Measurements from ENCODE around the gene PAX4. TPM values are rescaled to one million over a fixed set of nuclear protein-coding genes. Genes with fewer than 3 reads are reported as not detected.

PAX4 gene
- polyA plus RNA-seq, 1 donor from 2014 or later, result not detected

- Mint-ChIP-seq H3K9me3 (peaks cover 0 to 2% (median 0%) of the 10 kb centered on the region in 3 donors), H3K36me3 (no peaks in the 10 kb centered on the region), H3K4me3 (no peak overlapping the region), H3K4me1 (peaks cover 17 to 18% (median 18%) of the 10 kb centered on the region in 3 donors), H3K27me3 (no peaks in the 10 kb centered on the region), H3K27ac (no peak overlapping the region)
These were observed 31.0 kb upstream of the PAX4 start for GRCh38 chr7:127648986-127649385.

GRCh38 chr7:127647636-127648035 is 29.7 kb upstream of the PAX4 start:
- peaks cover 0 to 2% (median 0%) of the 10 kb centered on the region in 3 donors for H3K9me3 Mint-ChIP-seq
- H3K27me3 Mint-ChIP-seq, result no peaks in the 10 kb centered on the region
- H3K4me3 Mint-ChIP-seq, result peak overlapping the region in 1 of 4 donors; percentile 14
- no peaks in the 10 kb centered on the region for H3K36me3 Mint-ChIP-seq
- H3K4me1 Mint-ChIP-seq, result peaks cover 5 to 8% (median 7%) of the 10 kb centered on the region in 3 donors
- peak overlapping the region in 1 of 3 donors; percentile 3 for H3K27ac Mint-ChIP-seq

DNA sequence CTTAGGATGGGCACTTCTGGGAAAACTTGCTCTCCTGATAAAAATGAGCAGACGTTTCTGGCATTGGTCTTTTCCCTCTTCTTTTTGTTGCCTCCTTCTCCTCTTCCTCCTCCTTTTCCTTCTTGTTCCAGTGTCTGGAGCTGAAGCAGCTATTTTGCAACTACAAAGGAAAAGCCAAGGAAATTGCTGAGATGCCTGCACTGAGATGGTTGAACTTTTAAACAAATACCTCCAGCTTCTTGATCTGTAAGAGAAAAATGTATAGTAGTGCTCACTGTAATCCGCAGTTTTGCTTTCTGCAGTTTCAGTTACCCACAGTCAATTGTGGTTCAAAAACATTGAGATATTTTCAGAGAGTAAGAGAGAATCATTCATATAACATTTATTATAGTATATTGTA is 26.5 kb upstream of the PAX4 start:
- Mint-ChIP-seq H3K36me3 (no peaks in the 10 kb centered on the region), H3K4me1 (no peaks in the 10 kb centered on the region), H3K27me3 (peaks cover 8% of the 10 kb centered on the region), H3K4me3 (no peak overlapping the region), H3K27ac (no peak overlapping the region), H3K9me3 (peaks cover 0 to 2% (median 0%) of the 10 kb centered on the region in 3 donors)

- no peaks in the 10 kb centered on the region for H3K4me1 Mint-ChIP-seq
- no peak overlapping the region for H3K4me3 Mint-ChIP-seq
- no peak overlapping the region for H3K27ac Mint-ChIP-seq
- H3K36me3 Mint-ChIP-seq, result peaks cover 3% of the 10 kb centered on the region
- peaks cover 0 to 3% (median 1%) of the 10 kb centered on the region in 3 donors for H3K9me3 Mint-ChIP-seq
- H3K27me3 Mint-ChIP-seq, result peaks cover 38% of the 10 kb centered on the region
These were observed 20.3 kb upstream of the PAX4 start for GRCh38 chr7:127638197-127638596.

- H3K27ac Mint-ChIP-seq, result no peak overlapping the region
- peaks cover 0 to 3% (median 0%) of the 10 kb centered on the region in 3 donors for H3K4me1 Mint-ChIP-seq
- H3K9me3 Mint-ChIP-seq, result peaks cover 0 to 3% (median 1%) of the 10 kb centered on the region in 3 donors
These were observed 17.8 kb upstream of the PAX4 start for GRCh38 chr7:127635659-127636285.

GRCh38 chr7:127632276-127632910 is 14.5 kb upstream of the PAX4 start:
- H3K27me3 Mint-ChIP-seq, result peaks cover 26% of the 10 kb centered on the region
- H3K4me3 Mint-ChIP-seq, result no peak overlapping the region
- H3K36me3 Mint-ChIP-seq, result peaks cover 5% of the 10 kb centered on the region
- peaks cover 0 to 4% (median 0%) of the 10 kb centered on the region in 3 donors for H3K4me1 Mint-ChIP-seq
- H3K27ac Mint-ChIP-seq, result no peak overlapping the region
- H3K9me3 Mint-ChIP-seq, result peaks cover 0 to 3% (median 1%) of the 10 kb centered on the region in 3 donors

More at GRCh38 chr7:127635659-127636285, 17.8 kb upstream of the PAX4 start:
- Mint-ChIP-seq H3K27me3 (peaks cover 44% of the 10 kb centered on the region), H3K4me3 (no peak overlapping the region), H3K36me3 (peaks cover 5% of the 10 kb centered on the region)

GRCh38 chr7:127629268-127629854 is 11.4 kb upstream of the PAX4 start:
- Mint-ChIP-seq H3K27ac (no peak overlapping the region), H3K9me3 (peaks cover 0 to 3% (median 1%) of the 10 kb centered on the region in 3 donors), H3K36me3 (peaks cover 2% of the 10 kb centered on the region), H3K4me1 (peaks cover 0 to 4% (median 0%) of the 10 kb centered on the region in 3 donors), H3K27me3 (peaks cover 20% of the 10 kb centered on the region), H3K4me3 (no peak overlapping the region)

DNA sequence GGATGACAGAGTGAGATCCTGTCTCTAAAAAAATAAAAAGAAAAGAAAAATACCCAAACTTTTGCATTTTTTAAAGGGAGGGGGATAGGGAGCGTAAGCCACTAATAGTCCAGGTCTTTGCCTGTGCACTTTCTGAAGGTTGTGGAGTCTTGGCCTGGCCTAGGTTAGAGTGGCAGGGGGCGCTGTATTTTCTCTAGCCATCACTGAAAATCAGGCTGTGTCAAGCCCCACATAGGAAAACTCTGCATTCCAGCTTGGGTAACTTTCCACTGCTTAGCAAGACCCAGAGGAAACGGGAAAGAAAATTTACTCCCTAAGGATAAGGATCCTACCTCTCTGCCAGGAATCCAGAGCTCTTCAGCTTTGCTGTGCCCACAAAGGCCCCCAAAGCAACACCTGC is 10.5 kb upstream of the PAX4 start:
- H3K4me1 Mint-ChIP-seq, result peaks cover 0 to 4% (median 0%) of the 10 kb centered on the region in 3 donors
- H3K27ac Mint-ChIP-seq, result no peak overlapping the region
- H3K4me3 Mint-ChIP-seq, result no peak overlapping the region
- H3K9me3 Mint-ChIP-seq, result peaks cover 0 to under 1% (median 0%) of the 10 kb centered on the region in 3 donors
- H3K36me3 Mint-ChIP-seq, result peaks cover 2% of the 10 kb centered on the region
- peaks cover 16% of the 10 kb centered on the region for H3K27me3 Mint-ChIP-seq

DNA sequence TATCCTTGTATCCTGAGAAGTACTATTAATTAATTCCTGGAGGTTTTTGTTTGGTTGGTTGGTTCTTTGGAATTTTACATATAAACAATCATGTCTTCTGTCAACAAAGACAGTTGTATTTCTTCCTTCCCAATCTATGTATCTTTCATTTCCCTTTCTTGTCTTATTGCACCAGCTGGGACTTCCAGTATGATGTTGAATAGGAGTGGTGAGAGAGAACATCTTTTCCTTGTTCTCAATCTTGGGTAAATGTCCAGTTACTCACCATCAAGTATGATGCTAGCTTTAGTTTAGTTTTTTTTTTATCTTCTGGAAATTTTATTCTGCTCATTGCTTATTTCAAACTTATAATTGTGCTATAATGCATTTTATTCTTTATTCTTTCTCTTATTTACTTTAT is 7.4 kb upstream of the PAX4 start:
- Mint-ChIP-seq H3K27ac (no peak overlapping the region), H3K4me1 (peaks cover 0 to 5% (median 0%) of the 10 kb centered on the region in 3 donors), H3K4me3 (no peak overlapping the region), H3K27me3 (peaks cover 20% of the 10 kb centered on the region), H3K9me3 (no peaks in the 10 kb centered on the region), H3K36me3 (no peaks in the 10 kb centered on the region)

- peaks cover 0 to 5% (median 0%) of the 10 kb centered on the region in 3 donors for H3K4me1 Mint-ChIP-seq
- H3K9me3 Mint-ChIP-seq, result no peaks in the 10 kb centered on the region
- H3K27me3 Mint-ChIP-seq, result peaks cover 42% of the 10 kb centered on the region
- peak overlapping the region in 1 of 4 donors; percentile 56 for H3K4me3 Mint-ChIP-seq
- H3K36me3 Mint-ChIP-seq, result no peaks in the 10 kb centered on the region
- H3K27ac Mint-ChIP-seq, result no peak overlapping the region
These were observed 2.7 kb upstream of the PAX4 start for GRCh38 chr7:127620406-127621233.

DNA sequence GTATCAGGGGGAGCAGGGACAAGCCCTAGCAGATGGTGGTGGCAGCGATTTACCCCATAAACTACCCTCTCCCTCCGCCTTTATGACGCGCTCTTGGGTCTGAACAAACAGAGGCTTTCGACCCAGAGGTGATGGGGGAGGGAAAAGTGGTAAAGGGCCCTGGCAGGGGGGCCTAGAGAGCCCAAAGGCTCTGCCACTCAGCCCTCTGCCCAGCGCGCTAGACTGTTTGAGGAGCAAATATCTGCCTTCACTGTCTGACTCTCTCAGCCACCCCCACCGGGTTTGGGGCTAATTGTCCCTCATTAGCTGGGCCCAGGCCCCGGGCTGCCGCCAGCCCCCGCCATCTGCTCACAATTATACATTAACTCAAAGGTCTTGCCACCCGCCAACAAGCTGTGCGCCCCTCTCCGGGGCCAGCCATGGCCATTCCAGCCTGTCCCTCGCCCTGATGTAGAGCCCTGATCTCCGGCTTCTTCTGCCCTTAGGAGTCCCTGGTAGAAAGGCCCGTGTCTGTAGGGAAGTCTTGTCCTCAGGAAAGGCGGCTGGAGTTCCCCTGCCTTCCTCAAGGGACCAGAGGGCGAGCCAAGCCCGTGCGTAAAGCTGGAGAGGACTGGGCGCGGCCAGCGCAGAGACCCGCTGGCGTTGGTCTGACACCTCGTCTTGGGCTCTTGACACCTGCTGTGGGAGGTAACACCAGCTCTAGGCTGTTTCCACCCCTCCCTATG is 1.9 kb upstream of the PAX4 start:
- no peak overlapping the region for H3K27ac Mint-ChIP-seq
- peaks cover 46% of the 10 kb centered on the region for H3K27me3 Mint-ChIP-seq
- H3K9me3 Mint-ChIP-seq, result no peaks in the 10 kb centered on the region
- peaks cover 0 to 5% (median 0%) of the 10 kb centered on the region in 3 donors for H3K4me1 Mint-ChIP-seq
- H3K4me3 Mint-ChIP-seq, result no peak overlapping the region
- no peaks in the 10 kb centered on the region for H3K36me3 Mint-ChIP-seq

- H3K27me3 Mint-ChIP-seq, result peaks cover 49% of the 10 kb centered on the region
- no peak overlapping the region for H3K27ac Mint-ChIP-seq
- H3K4me3 Mint-ChIP-seq, result no peak overlapping the region
- H3K4me1 Mint-ChIP-seq, result peaks cover 0 to 5% (median 0%) of the 10 kb centered on the region in 3 donors
- H3K36me3 Mint-ChIP-seq, result no peaks in the 10 kb centered on the region
- no peaks in the 10 kb centered on the region for H3K9me3 Mint-ChIP-seq
These were observed 833 bp upstream of the PAX4 start for GRCh38 chr7:127618775-127619174.

DNA sequence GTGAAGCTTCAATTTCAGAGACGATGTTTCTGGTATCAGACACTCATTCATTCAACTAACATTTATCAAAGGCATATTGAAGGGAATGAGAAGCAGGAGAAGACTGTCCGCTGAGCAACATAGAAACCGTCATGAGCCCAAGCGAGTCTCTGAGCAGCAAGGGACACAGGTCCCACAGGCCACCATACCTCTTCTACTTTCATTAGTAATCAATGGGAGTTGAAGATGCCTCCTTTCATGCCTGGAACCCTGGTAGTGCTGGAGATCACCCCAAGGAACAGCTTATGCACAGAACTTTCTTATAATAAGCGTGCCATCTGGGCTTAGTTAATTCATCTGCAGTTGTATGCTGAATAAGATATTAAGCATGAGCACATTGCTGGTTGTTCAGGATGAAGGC is 1.2 kb downstream of the PAX4 start:
- peaks cover 0 to 5% (median 0%) of the 10 kb centered on the region in 3 donors for H3K4me1 Mint-ChIP-seq
- H3K36me3 Mint-ChIP-seq, result peaks cover 2% of the 10 kb centered on the region
- peaks cover 0 to 1% (median 0%) of the 10 kb centered on the region in 3 donors for H3K9me3 Mint-ChIP-seq
- no peak overlapping the region for H3K27ac Mint-ChIP-seq
- no peak overlapping the region for H3K4me3 Mint-ChIP-seq
- H3K27me3 Mint-ChIP-seq, result peaks cover 51% of the 10 kb centered on the region

DNA sequence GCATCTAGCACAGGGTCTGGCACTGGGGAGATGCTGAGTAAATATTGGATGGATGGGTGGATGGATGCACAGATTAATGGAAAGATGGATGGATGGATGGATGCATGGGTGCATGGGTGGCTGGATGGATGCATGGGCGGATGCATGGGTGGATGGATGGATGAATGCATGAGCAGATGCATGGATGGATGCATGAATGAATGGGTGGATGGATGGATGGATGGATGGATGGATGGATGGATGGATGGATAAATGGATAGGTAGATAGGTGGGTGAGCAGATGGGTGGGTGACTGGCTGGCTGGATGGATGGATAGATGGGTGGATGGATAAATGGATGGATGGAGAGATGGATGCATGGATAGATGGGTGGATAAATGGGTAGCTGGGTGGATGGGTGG is 5.7 kb downstream of the PAX4 start:
- no peak overlapping the region for H3K4me3 Mint-ChIP-seq
- H3K4me1 Mint-ChIP-seq, result no peaks in the 10 kb centered on the region
- H3K9me3 Mint-ChIP-seq, result peaks cover 3 to 4% (median 3%) of the 10 kb centered on the region in 3 donors
- peaks cover 2% of the 10 kb centered on the region for H3K36me3 Mint-ChIP-seq
- peaks cover 16% of the 10 kb centered on the region for H3K27me3 Mint-ChIP-seq
- H3K27ac Mint-ChIP-seq, result peak overlapping the region in 1 of 3 donors; percentile 88
